ENCODE results near the gene DUSP28. TPM values are rescaled to one million over a fixed set of nuclear protein-coding genes. Genes with fewer than 3 reads are reported as not detected.

Gene DUSP28
- total RNA-seq, 1 experiment from 2014 or later = 10.7 TPM

- H3K27me3 ChIP-seq (ENCODE audit: control insufficient read depth, insufficient read depth, low read length) = no peaks in the 10 kb centered on the region
- TF ChIP-seq, protein P1, sequence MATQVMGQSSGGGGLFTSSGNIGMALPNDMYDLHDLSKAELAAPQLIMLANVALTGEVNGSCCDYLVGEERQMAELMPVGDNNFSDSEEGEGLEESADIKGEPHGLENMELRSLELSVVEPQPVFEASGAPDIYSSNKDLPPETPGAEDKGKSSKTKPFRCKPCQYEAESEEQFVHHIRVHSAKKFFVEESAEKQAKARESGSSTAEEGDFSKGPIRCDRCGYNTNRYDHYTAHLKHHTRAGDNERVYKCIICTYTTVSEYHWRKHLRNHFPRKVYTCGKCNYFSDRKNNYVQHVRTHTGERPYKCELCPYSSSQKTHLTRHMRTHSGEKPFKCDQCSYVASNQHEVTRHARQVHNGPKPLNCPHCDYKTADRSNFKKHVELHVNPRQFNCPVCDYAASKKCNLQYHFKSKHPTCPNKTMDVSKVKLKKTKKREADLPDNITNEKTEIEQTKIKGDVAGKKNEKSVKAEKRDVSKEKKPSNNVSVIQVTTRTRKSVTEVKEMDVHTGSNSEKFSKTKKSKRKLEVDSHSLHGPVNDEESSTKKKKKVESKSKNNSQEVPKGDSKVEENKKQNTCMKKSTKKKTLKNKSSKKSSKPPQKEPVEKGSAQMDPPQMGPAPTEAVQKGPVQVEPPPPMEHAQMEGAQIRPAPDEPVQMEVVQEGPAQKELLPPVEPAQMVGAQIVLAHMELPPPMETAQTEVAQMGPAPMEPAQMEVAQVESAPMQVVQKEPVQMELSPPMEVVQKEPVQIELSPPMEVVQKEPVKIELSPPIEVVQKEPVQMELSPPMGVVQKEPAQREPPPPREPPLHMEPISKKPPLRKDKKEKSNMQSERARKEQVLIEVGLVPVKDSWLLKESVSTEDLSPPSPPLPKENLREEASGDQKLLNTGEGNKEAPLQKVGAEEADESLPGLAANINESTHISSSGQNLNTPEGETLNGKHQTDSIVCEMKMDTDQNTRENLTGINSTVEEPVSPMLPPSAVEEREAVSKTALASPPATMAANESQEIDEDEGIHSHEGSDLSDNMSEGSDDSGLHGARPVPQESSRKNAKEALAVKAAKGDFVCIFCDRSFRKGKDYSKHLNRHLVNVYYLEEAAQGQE (IDR thresholded peaks at IDR 0.05; ENCODE audit: insufficient read depth in 1 of 2, low read depth in 2 of 2, low read length in 1 of 2) = no peak
- no peak for TF ChIP-seq POLR2AphosphoS5 (IDR thresholded peaks at IDR 0.05; ENCODE audit: low read depth, low read length)
- TF ChIP-seq CTCF (IDR thresholded peaks at IDR 0.05) = no peak
- TF ChIP-seq SIN3A (IDR thresholded peaks at IDR 0.05; ENCODE audit: borderline replicate concordance, insufficient read depth, low read depth, low read length) = no peak
- TF ChIP-seq TCF7L2 (IDR thresholded peaks at IDR 0.05; ENCODE audit: low read depth, low read length) = no peak
- ATAC-seq = no peak
- ChIA-PET POLR2A (no interaction called here), CTCF (no interaction called here)
- no peaks in the 10 kb centered on the region for H3K36me3 ChIP-seq (ENCODE audit: control insufficient read depth, insufficient read depth, low read length)
- H3K4me1 ChIP-seq (ENCODE audit: control insufficient read depth, insufficient read depth, low read length) = peaks cover 24% of the 10 kb centered on the region
- intact Hi-C loops (cut with micrococcal nuclease; ENCODE audit: unreplicated experiment) = no loop called here
- in situ Hi-C loops (cut with HindIII; ENCODE audit: low pct_unique_long_range_greater_than_20kb, low sequenced_read_pairs) = no loop called here
- H3K4me3 ChIP-seq (ENCODE audit: low read depth in 2 of 2, low read length in 2 of 2) = no peak overlapping the region
- no peaks in the 10 kb centered on the region for H3K9me3 ChIP-seq (ENCODE audit: control insufficient read depth, insufficient read depth, low read depth, low read length)
- no TSS peak for BruUV-seq (replicated peaks)
- H3K27ac ChIP-seq (ENCODE audit: low read length) = no peak overlapping the region
- DNase-seq (ENCODE audit: low read depth, low spot score) = no peak
These were observed 10.6 kb downstream of the DUSP28 start for GRCh38 chr2:240570531-240571313.

DNA sequence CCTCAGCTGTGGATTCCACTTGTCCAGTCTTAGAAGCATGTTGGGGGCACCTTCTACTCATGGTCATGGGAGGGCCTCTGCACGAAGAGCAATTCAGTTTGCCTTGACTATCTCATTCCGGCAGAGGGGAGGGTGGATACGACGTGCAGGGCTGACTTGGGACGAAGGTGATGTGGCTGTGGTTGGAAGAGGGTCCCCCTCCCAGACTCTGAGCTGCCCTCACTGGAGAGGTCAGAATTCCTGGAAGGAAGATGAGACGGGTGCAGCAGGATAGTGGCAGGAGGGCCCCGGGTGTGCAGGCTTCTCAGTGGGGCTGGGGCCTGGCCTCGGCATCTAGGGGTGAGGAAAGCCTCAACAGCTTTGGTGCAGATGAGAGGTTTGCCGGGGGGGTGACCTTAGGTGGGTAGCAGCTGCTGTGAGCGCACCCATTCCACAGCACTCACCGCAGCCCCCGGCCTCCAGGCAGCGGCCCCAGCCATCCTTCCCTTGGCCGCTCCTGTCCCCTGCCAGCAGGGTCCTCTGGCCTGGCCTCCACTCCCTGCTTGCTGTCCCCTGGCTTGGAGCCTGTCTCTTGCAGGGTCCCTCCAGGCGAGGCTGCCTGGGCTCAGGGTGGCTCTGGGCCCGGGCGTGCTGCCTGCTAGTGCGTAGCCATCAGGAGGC, 11.3 kb downstream of the DUSP28 start:
- Histone ChIP-seq H3K36me3 (ENCODE audit: control insufficient read depth, insufficient read depth, low read length) (no peaks in the 10 kb centered on the region), H3K27ac (ENCODE audit: low read length) (no peak overlapping the region), H3K27me3 (ENCODE audit: control insufficient read depth, insufficient read depth, low read length) (no peaks in the 10 kb centered on the region), H3K4me3 (ENCODE audit: low read depth in 2 of 2, low read length in 2 of 2) (no peak overlapping the region), H3K9me3 (ENCODE audit: control insufficient read depth, insufficient read depth, low read depth, low read length) (no peaks in the 10 kb centered on the region), H3K4me1 (ENCODE audit: control insufficient read depth, insufficient read depth, low read length) (peaks cover 19% of the 10 kb centered on the region)
- in situ Hi-C loops (cut with HindIII; ENCODE audit: low pct_unique_long_range_greater_than_20kb, low sequenced_read_pairs) (no loop called here), intact Hi-C loops (cut with micrococcal nuclease; ENCODE audit: unreplicated experiment) (no loop called here)
- no peak for ATAC-seq
- TF ChIP-seq POLR2AphosphoS5 (IDR thresholded peaks at IDR 0.05; ENCODE audit: low read depth, low read length) = no peak
- no peak for TF ChIP-seq SIN3A (IDR thresholded peaks at IDR 0.05; ENCODE audit: borderline replicate concordance, insufficient read depth, low read depth, low read length)
- TF ChIP-seq, protein P1 (IDR thresholded peaks at IDR 0.05; ENCODE audit: insufficient read depth in 1 of 2, low read depth in 2 of 2, low read length in 1 of 2) = no peak
- no peak for TF ChIP-seq TCF7L2 (IDR thresholded peaks at IDR 0.05; ENCODE audit: low read depth, low read length)
- TF ChIP-seq CTCF (IDR thresholded peaks at IDR 0.05) = no peak
- ChIA-PET POLR2A (no interaction called here), CTCF (no interaction called here)
- no peak for DNase-seq (ENCODE audit: low read depth, low spot score)
- BruUV-seq (replicated peaks) = TSS peak; percentile 67

Measured in Panc1 (cell line).